Measurements from ENCODE around the gene KRCC1. TPM values are rescaled to one million over a fixed set of nuclear protein-coding genes. Genes with fewer than 3 reads are reported as not detected.

The KRCC1 gene
- total and polyA plus RNA-seq, 9 of the 15 experiments (the other 6 are each of a cell fraction or from before 2014, with no cell fraction given), result 1.9 to 6.0 (median 2.2) TPM

DNA sequence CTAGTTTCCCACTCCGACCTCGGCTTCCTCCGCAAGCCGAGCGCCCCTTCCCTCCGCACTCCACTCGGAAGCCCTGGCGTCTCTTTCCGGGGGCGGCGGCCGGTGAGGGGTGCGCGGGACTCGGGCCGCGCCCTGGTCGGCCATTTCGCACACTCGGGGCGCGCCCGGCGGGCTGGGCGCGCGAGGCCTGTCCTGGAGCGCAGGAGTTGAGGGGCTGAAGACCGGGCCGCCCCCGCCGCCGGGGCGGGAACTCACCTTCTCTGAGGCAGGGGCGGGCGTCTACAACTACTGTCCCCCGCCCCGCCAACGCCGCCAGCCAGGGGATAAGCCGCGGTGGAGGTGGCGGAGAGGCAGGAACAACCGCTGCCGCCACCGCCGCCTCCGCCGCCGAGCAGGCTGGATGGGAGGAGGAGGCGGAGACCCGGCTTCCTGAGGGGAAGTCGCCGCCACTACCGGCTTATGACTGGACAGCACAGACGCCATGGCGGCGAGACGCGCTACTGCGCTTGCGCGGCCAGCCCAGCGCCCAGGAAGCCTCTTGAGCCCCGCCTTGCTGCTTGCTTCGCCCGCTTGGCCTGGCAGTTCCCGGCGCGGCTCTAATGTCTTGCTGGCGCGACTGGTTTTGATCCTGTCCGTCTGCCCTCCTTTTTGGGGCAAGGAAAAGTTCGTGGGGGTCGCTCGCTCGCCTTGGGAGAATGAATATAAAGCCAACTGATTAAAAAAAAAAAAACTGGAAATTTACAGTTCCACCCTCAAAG, at the start of gene KRCC1 (continued):
- TF ChIP-seq ZNF282 (CRISPR knock-in tag; IDR thresholded peaks at IDR 0.05) (no peak), ESRRA (IDR thresholded peaks at IDR 0.05; ENCODE audit: borderline replicate concordance, low read depth) (0 out of 2 replicates have a peak, but pooled peaks have one; percentile 24), LCOR (CRISPR knock-in tag; IDR thresholded peaks at IDR 0.05) (no peak; the same call in 1 of the 2 replicates), NFIC (IDR thresholded peaks at IDR 0.05) (no peak), YBX1 (IDR thresholded peaks at IDR 0.05) (no peak), MAFK (IDR thresholded peaks at IDR 0.05; ENCODE audit: low read length) (no peak), NCOA2 (IDR thresholded peaks at IDR 0.05; ENCODE audit: partially characterized antibody in 2 of 2) (no peak), GATAD2A (IDR thresholded peaks at IDR 0.05) (no peak), HCFC1 (IDR thresholded peaks at IDR 0.05; ENCODE audit: low read depth, low read length) (no peak), TAF7 (tag; IDR thresholded peaks at IDR 0.05) (no peak), NRF1 (conservative IDR thresholded peaks at IDR 0.05 in 1 of 2, IDR thresholded peaks at IDR 0.05 in 1 of 2) (peak; percentile 93 to 94), ZFX (CRISPR knock-in tag; IDR thresholded peaks at IDR 0.05) (peak; percentile 82)
- TF ChIP-seq, protein P1, sequence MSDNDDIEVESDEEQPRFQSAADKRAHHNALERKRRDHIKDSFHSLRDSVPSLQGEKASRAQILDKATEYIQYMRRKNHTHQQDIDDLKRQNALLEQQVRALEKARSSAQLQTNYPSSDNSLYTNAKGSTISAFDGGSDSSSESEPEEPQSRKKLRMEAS (CRISPR knock-in tag; IDR thresholded peaks at IDR 0.05), result no peak
- TF ChIP-seq, protein P2, sequence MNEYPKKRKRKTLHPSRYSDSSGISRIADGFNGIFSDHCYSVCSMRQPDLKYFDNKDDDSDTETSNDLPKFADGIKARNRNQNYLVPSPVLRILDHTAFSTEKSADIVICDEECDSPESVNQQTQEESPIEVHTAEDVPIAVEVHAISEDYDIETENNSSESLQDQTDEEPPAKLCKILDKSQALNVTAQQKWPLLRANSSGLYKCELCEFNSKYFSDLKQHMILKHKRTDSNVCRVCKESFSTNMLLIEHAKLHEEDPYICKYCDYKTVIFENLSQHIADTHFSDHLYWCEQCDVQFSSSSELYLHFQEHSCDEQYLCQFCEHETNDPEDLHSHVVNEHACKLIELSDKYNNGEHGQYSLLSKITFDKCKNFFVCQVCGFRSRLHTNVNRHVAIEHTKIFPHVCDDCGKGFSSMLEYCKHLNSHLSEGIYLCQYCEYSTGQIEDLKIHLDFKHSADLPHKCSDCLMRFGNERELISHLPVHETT (CRISPR knock-in tag; conservative IDR thresholded peaks at IDR 0.05 in 1 of 2, IDR thresholded peaks at IDR 0.05 in 1 of 2), result peak in 1 of 2 experiments; percentile 78; a peak in 2 of 4 replicates
- TF ChIP-seq, protein P3, sequence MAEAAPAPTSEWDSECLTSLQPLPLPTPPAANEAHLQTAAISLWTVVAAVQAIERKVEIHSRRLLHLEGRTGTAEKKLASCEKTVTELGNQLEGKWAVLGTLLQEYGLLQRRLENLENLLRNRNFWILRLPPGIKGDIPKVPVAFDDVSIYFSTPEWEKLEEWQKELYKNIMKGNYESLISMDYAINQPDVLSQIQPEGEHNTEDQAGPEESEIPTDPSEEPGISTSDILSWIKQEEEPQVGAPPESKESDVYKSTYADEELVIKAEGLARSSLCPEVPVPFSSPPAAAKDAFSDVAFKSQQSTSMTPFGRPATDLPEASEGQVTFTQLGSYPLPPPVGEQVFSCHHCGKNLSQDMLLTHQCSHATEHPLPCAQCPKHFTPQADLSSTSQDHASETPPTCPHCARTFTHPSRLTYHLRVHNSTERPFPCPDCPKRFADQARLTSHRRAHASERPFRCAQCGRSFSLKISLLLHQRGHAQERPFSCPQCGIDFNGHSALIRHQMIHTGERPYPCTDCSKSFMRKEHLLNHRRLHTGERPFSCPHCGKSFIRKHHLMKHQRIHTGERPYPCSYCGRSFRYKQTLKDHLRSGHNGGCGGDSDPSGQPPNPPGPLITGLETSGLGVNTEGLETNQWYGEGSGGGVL (CRISPR knock-in tag; IDR thresholded peaks at IDR 0.05), result no peak
- TF ChIP-seq, protein P4, sequence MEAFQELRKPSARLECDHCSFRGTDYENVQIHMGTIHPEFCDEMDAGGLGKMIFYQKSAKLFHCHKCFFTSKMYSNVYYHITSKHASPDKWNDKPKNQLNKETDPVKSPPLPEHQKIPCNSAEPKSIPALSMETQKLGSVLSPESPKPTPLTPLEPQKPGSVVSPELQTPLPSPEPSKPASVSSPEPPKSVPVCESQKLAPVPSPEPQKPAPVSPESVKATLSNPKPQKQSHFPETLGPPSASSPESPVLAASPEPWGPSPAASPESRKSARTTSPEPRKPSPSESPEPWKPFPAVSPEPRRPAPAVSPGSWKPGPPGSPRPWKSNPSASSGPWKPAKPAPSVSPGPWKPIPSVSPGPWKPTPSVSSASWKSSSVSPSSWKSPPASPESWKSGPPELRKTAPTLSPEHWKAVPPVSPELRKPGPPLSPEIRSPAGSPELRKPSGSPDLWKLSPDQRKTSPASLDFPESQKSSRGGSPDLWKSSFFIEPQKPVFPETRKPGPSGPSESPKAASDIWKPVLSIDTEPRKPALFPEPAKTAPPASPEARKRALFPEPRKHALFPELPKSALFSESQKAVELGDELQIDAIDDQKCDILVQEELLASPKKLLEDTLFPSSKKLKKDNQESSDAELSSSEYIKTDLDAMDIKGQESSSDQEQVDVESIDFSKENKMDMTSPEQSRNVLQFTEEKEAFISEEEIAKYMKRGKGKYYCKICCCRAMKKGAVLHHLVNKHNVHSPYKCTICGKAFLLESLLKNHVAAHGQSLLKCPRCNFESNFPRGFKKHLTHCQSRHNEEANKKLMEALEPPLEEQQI (IDR thresholded peaks at IDR 0.05), result no peak
- TF ChIP-seq, protein P5, sequence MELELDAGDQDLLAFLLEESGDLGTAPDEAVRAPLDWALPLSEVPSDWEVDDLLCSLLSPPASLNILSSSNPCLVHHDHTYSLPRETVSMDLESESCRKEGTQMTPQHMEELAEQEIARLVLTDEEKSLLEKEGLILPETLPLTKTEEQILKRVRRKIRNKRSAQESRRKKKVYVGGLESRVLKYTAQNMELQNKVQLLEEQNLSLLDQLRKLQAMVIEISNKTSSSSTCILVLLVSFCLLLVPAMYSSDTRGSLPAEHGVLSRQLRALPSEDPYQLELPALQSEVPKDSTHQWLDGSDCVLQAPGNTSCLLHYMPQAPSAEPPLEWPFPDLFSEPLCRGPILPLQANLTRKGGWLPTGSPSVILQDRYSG (tag; conservative IDR thresholded peaks at IDR 0.05; ENCODE audit: low read depth), result peak; percentile 13; the same call in 1 of the 2 replicates
- TF ChIP-seq, protein P6, sequence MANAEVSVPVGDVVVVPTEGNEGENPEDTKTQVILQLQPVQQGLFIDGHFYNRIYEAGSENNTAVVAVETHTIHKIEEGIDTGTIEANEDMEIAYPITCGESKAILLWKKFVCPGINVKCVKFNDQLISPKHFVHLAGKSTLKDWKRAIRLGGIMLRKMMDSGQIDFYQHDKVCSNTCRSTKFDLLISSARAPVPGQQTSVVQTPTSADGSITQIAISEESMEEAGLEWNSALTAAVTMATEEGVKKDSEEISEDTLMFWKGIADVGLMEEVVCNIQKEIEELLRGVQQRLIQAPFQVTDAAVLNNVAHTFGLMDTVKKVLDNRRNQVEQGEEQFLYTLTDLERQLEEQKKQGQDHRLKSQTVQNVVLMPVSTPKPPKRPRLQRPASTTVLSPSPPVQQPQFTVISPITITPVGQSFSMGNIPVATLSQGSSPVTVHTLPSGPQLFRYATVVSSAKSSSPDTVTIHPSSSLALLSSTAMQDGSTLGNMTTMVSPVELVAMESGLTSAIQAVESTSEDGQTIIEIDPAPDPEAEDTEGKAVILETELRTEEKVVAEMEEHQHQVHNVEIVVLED (CRISPR knock-in tag; IDR thresholded peaks at IDR 0.05), result no peak
